MM.1S (cell line): Measurements from ENCODE around the gene RFXAP.

Source experiments
- DNase-seq: peaks from one replicate; pipeline ENCODE4 v3.0.0-alpha.2; 2015
- H2AFZ ChIP-seq: fragments of 300-600 bp; sonication (generic); 2 replicates; pipeline ENCODE4 v1.6.0; 2016; ENCODE audit warnings: antibody characterized with exemption, low read length
- H3F3A ChIP-seq: fragments of 300-600 bp; sonication (generic); 2 replicates; pipeline ENCODE4 v1.6.1; 2016; ENCODE audit warnings: mild to moderate bottlenecking, antibody characterized with exemption, low read length, moderate library complexity, mixed read lengths; ENCODE audit not compliant: insufficient read depth
- H3K27ac ChIP-seq: fragments of 300-600 bp; sonication (generic); 2 replicates; pipeline ENCODE4 v1.5.1; 2016; ENCODE audit warnings: mild to moderate bottlenecking, low read length
- H3K27me3 ChIP-seq: fragments of 300-600 bp; sonication (generic); replicated peaks from 2 replicates; pipeline ENCODE4 v1.6.0; 2016; ENCODE audit warnings: low read length; ENCODE audit not compliant: insufficient read depth
- H3K36me3 ChIP-seq: fragments of 300-600 bp; sonication (generic); replicated peaks from 2 replicates; pipeline ENCODE4 v1.6.1; 2016; ENCODE audit warnings: mild to moderate bottlenecking, low read length, mixed read lengths; ENCODE audit not compliant: insufficient read depth
- H3K4me1 ChIP-seq: fragments of 300-600 bp; sonication (generic); 2 replicates; pipeline ENCODE4 v1.6.1; 2016; ENCODE audit warnings: low read length, mixed read lengths
- H3K4me2 ChIP-seq: fragments of 300-600 bp; sonication (generic); 2 replicates; pipeline ENCODE4 v1.6.0; 2016; ENCODE audit warnings: low read depth, low read length
- H3K4me3 ChIP-seq: fragments of 300-600 bp; sonication (generic); 2 replicates; pipeline ENCODE4 v1.5.1; 2016; ENCODE audit warnings: low read length, mixed read lengths
- H3K79me2 ChIP-seq: fragments of 300-600 bp; sonication (generic); 2 replicates; pipeline ENCODE4 v1.6.1; 2016; ENCODE audit warnings: mixed run types, low read length, mixed read lengths
- H3K9ac ChIP-seq: fragments of 300-600 bp; sonication (generic); 2 replicates; pipeline ENCODE4 v1.6.1; 2016; ENCODE audit warnings: low read length, mixed read lengths
- H3K9me2 ChIP-seq: fragments of 300-600 bp; sonication (generic); replicated peaks from 2 replicates; pipeline ENCODE4 v1.6.1; 2016; ENCODE audit warnings: mild to moderate bottlenecking, low read length, mixed read lengths; ENCODE audit not compliant: insufficient read depth
- H3K9me3 ChIP-seq: fragments of 300-600 bp; sonication (generic); replicated peaks from 2 replicates; pipeline ENCODE4 v1.6.1; 2016; ENCODE audit warnings: mild to moderate bottlenecking, low read length, mixed read lengths; ENCODE audit not compliant: insufficient read depth
- H4K20me1 ChIP-seq: fragments of 300-600 bp; sonication (generic); 2 replicates; pipeline ENCODE4 v1.6.1; 2016; ENCODE audit warnings: mild to moderate bottlenecking, low read length, moderate library complexity, mixed read lengths; ENCODE audit not compliant: insufficient read depth
- CTCF ChIP-seq: fragments of 300-600 bp; sonication (generic); IDR thresholded peaks from 2 replicates; pipeline ENCODE4 v1.5.1; 2016; ENCODE audit warnings: antibody characterized with exemption, low read length, mixed read lengths
- EZH2 ChIP-seq: fragments of 300-600 bp; sonication (generic); optimal IDR thresholded peaks from 2 replicates; pipeline ENCODE3; 2017; ENCODE audit warnings: low read depth, mild to moderate bottlenecking, antibody characterized with exemption, low read length, mixed read lengths
- EZH2phosphoT487 ChIP-seq: fragments of 300-600 bp; sonication (generic); IDR thresholded peaks from 2 replicates; pipeline ENCODE4 v1.6.1; 2018; ENCODE audit warnings: antibody characterized with exemption, low read length

The RFXAP gene

DNA sequence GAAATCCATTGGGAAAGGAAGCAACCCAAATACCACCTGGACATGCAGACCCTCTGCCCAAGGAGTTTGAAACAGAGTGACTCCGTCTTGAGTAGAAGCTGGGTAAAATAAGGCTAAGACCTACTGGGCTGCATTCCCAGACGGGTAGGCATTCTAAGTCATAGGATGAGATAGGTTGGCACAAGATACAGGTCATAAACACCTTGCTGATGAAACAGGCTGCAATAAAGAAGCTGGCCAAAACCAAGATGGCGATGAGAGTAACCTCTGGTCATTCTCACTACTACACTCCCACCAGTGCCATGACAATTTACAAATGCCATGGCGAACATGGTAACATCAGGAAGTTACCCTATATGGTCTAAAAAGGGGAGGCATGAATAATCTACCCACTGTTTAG, 40.2 kb downstream of the RFXAP start:
- Histone ChIP-seq H3K9me3 (no peaks in the 10 kb centered on the region), H4K20me1 (no peaks in the 10 kb centered on the region), H3K9me2 (no peaks in the 10 kb centered on the region), H2AFZ (no peak overlapping the region), H3K27ac (no peak overlapping the region), H3K27me3 (no peaks in the 10 kb centered on the region), H3K4me2 (no peak overlapping the region), H3K4me1 (no peaks in the 10 kb centered on the region), H3K4me3 (no peak overlapping the region), H3K79me2 (no peaks in the 10 kb centered on the region), H3F3A (no peaks in the 10 kb centered on the region), H3K9ac (no peak overlapping the region), H3K36me3 (no peaks in the 10 kb centered on the region)
- DNase-seq, result no peak
- TF ChIP-seq CTCF, result no peak
- no peak for TF ChIP-seq EZH2
- no peak for TF ChIP-seq EZH2phosphoT487

DNA sequence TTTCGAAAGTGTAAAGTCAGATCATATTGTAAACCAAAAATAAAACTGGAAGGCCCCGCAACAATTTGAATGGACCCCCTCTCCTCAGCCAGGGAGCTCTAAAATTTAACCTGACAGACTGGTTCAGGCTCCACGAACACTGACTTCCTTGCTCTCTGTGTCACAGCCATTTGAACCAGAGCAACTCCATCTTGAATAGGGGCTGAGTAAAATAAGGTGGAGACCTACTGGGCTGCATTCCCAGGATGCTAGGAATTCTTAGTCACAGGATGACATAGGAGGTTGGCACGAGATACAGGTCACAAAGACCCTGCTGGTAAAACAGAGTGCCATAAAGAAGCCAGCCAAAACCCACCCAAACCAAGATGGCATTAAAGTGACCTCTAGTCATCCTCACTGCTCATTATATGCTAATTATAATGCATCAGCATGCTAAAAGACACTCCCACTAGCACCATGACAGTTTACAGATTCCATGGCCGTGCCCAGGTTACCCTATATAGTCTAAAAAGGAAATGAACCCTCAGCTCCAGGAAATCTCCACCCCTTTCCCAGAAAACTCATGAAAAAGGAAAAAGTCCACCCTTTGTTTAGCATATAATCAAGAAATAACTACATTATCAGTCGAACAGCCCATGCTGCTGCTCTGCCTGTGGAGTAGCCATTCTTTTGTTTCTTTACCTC, 43.1 kb downstream of the RFXAP start:
- Histone ChIP-seq H3K27me3 (no peaks in the 10 kb centered on the region), H3K4me3 (no peak overlapping the region), H3F3A (no peaks in the 10 kb centered on the region), H3K9me3 (no peaks in the 10 kb centered on the region), H3K27ac (no peak overlapping the region), H3K36me3 (no peaks in the 10 kb centered on the region), H3K4me2 (no peak overlapping the region), H4K20me1 (no peaks in the 10 kb centered on the region), H3K9me2 (no peaks in the 10 kb centered on the region), H3K4me1 (no peaks in the 10 kb centered on the region), H3K9ac (no peak overlapping the region), H2AFZ (no peak overlapping the region), H3K79me2 (no peaks in the 10 kb centered on the region)
- no peak for DNase-seq
- TF ChIP-seq EZH2 (no peak), EZH2phosphoT487 (no peak), CTCF (no peak)

DNA sequence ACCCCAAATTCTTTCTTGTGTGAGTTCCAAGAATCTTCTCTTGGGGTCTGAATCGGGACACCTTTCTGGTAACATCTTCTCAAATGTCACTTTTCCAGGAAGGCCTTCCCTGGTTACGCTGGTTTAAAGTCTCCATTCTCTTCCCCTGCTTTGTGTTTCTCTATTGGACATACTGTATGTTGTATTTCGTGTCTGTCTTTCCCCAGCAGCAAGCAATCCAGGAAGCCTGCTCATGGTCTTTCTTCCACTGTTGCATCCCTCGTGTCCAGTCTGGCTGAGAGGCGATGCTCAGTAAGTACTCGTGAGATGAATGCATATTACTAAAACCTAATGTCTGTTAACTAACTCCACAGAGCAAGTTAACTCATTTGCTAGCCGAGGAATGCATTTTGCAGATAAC, 43.7 kb downstream of the RFXAP start:
- Histone ChIP-seq H2AFZ (no peak overlapping the region), H3K36me3 (no peaks in the 10 kb centered on the region), H3K27ac (no peak overlapping the region), H3K4me1 (no peaks in the 10 kb centered on the region), H3K9ac (no peak overlapping the region), H3K27me3 (no peaks in the 10 kb centered on the region), H3F3A (no peaks in the 10 kb centered on the region), H3K4me3 (no peak overlapping the region), H3K9me2 (no peaks in the 10 kb centered on the region), H4K20me1 (no peaks in the 10 kb centered on the region), H3K9me3 (no peaks in the 10 kb centered on the region), H3K4me2 (no peak overlapping the region), H3K79me2 (no peaks in the 10 kb centered on the region)
- TF ChIP-seq CTCF, result no peak
- no peak for TF ChIP-seq EZH2
- TF ChIP-seq EZH2phosphoT487, result no peak
- no peak for DNase-seq
